Hepatocyte (in vitro differentiated cells): Measurements from ENCODE around the gene CDK13. TPM values are rescaled to one million over a fixed set of nuclear protein-coding genes. Genes with fewer than 3 reads are reported as not detected.
A peak's percentile ranks its signal among the peaks of the same experiment; 100 is the strongest.

Experiments
- DNase-seq: peaks from one replicate; pipeline ENCODE4 v3.0.0-alpha.2; 2016; ENCODE audit warnings: low spot score
- H2AFZ ChIP-seq: fragments of 200-600 bp; sonication (generic); 2 replicates; pipeline ENCODE4 v1.6.0; 2016; ENCODE audit warnings: antibody characterized with exemption, mild to moderate bottlenecking
- H3K27ac ChIP-seq: fragments of 200-600 bp; sonication (generic); 2 replicates; pipeline ENCODE4 v1.5.1; 2016; ENCODE audit warnings: mild to moderate bottlenecking
- H3K27me3 ChIP-seq: fragments of 200-600 bp; sonication (generic); 2 replicates; pipeline ENCODE4 v1.6.1; 2016
- H3K36me3 ChIP-seq: fragments of 200-600 bp; sonication (generic); replicated peaks from 2 replicates; pipeline ENCODE4 v1.5.1; 2016; ENCODE audit warnings: low read depth; ENCODE audit not compliant: insufficient read depth
- H3K4me1 ChIP-seq: fragments of 200-600 bp; sonication (generic); 2 replicates; pipeline ENCODE4 v1.5.1; 2016; ENCODE audit warnings: mild to moderate bottlenecking, moderate library complexity; ENCODE audit not compliant: insufficient read depth
- H3K4me2 ChIP-seq: fragments of 200-600 bp; sonication (generic); 2 replicates; pipeline ENCODE4 v1.6.0; 2016
- H3K4me3 ChIP-seq: fragments of 200-600 bp; sonication (generic); 2 replicates; pipeline ENCODE4 v1.5.1; 2016; ENCODE audit warnings: mild to moderate bottlenecking
- H3K79me2 ChIP-seq: fragments of 200-600 bp; sonication (generic); 2 replicates; pipeline ENCODE4 v1.6.0; 2017; ENCODE audit warnings: mild to moderate bottlenecking
- H3K9me2 ChIP-seq: fragments of 200-600 bp; sonication (generic); replicated peaks from 2 replicates; pipeline ENCODE4 v1.6.0; 2017; ENCODE audit warnings: mild to moderate bottlenecking; ENCODE audit not compliant: insufficient read depth
- H3K9me3 ChIP-seq: fragments of 200-600 bp; sonication (generic); 2 replicates; pipeline ENCODE4 v1.5.1; 2016; ENCODE audit warnings: low read depth, mild to moderate bottlenecking
- H4K20me1 ChIP-seq: fragments of 200-600 bp; sonication (generic); 2 replicates; pipeline ENCODE4 v1.6.0; 2016; ENCODE audit warnings: mild to moderate bottlenecking; ENCODE audit not compliant: insufficient read depth, poor library complexity, severe bottlenecking
- EZH2 ChIP-seq: fragments of 200-600 bp; sonication (generic); IDR thresholded peaks from 2 replicates; pipeline ENCODE4 v1.6.1; 2016; ENCODE audit warnings: antibody characterized with exemption, mild to moderate bottlenecking, borderline replicate concordance
- EZH2phosphoT487 ChIP-seq: fragments of 200-600 bp; sonication (generic); IDR thresholded peaks from one replicate; pipeline ENCODE4 v1.6.1; 2018; ENCODE audit warnings: antibody characterized with exemption, mild to moderate bottlenecking, low read depth, moderate library complexity; ENCODE audit not compliant: unreplicated experiment, severe bottlenecking
- WGBS: methylation state at CpG from one replicate; pipeline ENCODE4 v1.1.6; 2016; ENCODE audit warnings: low lambda C conversion rate; ENCODE audit errors: missing lambda C conversion rate; 5-methylcytosine and 5-hydroxymethylcytosine counted together
- polyA plus RNA-seq: library from polyadenylated mRNA; unstranded; fragments of >200 nt; fragmentation: Nextera tagmentation; extraction: Ambion mirVana; gene quantifications from 2 replicates; pipeline ENCODE4 v1.2.1, GENCODE V29; 2016
- total RNA-seq: library from RNA; depleted of rRNA; stranded (reverse); fragments of >200 nt; gene quantifications from 2 replicates; pipeline ENCODE4 v1.2.3, GENCODE V29; 2014
- TF ChIP-seq, protein P1 (sequence below): fragments of 200-600 bp; sonication (generic); IDR thresholded peaks from 2 replicates; pipeline ENCODE4 v1.5.1; 2016; ENCODE audit warnings: antibody characterized with exemption, mild to moderate bottlenecking; ENCODE audit not compliant: poor library complexity

CDK13 gene
- total and polyA plus RNA-seq, 2 experiments from 2014 or later, result 36.1 to 76.0 TPM

DNA sequence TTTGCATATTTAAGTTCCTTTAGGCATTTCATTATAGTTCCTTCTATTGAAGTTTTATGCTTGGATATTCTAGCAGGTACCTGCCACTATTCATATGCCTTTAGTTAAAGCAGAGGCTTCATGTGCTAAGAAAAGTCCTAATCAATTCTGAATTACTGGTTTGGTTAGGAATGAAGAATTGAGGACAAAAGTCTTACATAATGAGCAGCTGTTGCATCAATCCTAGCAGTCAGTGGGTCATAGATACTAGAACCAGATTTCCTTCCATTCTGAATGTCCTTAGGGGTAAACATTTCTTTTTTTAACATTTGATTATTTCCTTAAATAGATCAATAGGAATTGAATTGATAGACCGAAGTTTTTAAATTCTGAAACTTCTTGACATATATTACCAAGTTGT lies 59.2 kb downstream of the CDK13 start:
- peaks cover 4% of the 10 kb centered on the region for H3K4me1 ChIP-seq
- no peak for TF ChIP-seq EZH2phosphoT487
- TF ChIP-seq, protein P1, sequence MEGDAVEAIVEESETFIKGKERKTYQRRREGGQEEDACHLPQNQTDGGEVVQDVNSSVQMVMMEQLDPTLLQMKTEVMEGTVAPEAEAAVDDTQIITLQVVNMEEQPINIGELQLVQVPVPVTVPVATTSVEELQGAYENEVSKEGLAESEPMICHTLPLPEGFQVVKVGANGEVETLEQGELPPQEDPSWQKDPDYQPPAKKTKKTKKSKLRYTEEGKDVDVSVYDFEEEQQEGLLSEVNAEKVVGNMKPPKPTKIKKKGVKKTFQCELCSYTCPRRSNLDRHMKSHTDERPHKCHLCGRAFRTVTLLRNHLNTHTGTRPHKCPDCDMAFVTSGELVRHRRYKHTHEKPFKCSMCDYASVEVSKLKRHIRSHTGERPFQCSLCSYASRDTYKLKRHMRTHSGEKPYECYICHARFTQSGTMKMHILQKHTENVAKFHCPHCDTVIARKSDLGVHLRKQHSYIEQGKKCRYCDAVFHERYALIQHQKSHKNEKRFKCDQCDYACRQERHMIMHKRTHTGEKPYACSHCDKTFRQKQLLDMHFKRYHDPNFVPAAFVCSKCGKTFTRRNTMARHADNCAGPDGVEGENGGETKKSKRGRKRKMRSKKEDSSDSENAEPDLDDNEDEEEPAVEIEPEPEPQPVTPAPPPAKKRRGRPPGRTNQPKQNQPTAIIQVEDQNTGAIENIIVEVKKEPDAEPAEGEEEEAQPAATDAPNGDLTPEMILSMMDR, result no peak
- no peak for TF ChIP-seq EZH2
- H3K9me3 ChIP-seq, result no peaks in the 10 kb centered on the region
- no peak overlapping the region for H3K27ac ChIP-seq
- DNase-seq, result no peak
- H3K9me2 ChIP-seq, result no peaks in the 10 kb centered on the region
- H3K4me3 ChIP-seq, result no peak overlapping the region
- H3K79me2 ChIP-seq, result peaks cover 14% of the 10 kb centered on the region
- no peaks in the 10 kb centered on the region for H3K27me3 ChIP-seq
- 100% methylated on average over 1 of the region's 1 CpG for WGBS
- H4K20me1 ChIP-seq, result peaks cover 4% of the 10 kb centered on the region
- no peak overlapping the region for H2AFZ ChIP-seq
- no peak overlapping the region for H3K4me2 ChIP-seq
- no peaks in the 10 kb centered on the region for H3K36me3 ChIP-seq

DNA sequence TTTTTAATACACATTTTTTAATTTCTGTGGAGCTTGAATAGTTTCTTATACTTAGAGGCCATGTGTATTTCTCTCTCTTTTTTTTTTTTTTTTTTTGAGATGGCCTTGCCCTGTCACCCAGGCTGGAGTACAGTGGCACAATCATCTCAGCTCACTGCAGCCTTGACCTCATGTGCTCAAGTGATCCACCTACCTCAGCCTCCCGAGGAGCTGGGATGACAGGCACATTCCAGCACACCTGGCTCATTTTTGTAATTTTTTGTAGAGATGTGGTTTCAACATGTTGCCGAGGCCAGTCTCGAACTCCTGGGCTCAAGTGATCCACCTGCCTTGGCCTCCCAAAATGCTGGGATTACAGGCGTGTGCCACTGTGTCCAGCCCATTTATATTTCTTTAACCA lies 64.3 kb downstream of the CDK13 start:
- H3K27me3 ChIP-seq, result no peaks in the 10 kb centered on the region
- 95% methylated on average over 4 of the region's 4 CpGs for WGBS
- no peak overlapping the region for H3K4me3 ChIP-seq
- no peaks in the 10 kb centered on the region for H3K9me3 ChIP-seq
- DNase-seq, result no peak
- H4K20me1 ChIP-seq, result no peaks in the 10 kb centered on the region
- TF ChIP-seq EZH2 (no peak), EZH2phosphoT487 (no peak)
- TF ChIP-seq, protein P1, result no peak
- H3K4me2 ChIP-seq, result no peak overlapping the region
- H3K27ac ChIP-seq, result no peak overlapping the region
- no peaks in the 10 kb centered on the region for H3K36me3 ChIP-seq
- H3K9me2 ChIP-seq, result no peaks in the 10 kb centered on the region
- H3K4me1 ChIP-seq, result peaks cover 5% of the 10 kb centered on the region
- H3K79me2 ChIP-seq, result peaks cover 9% of the 10 kb centered on the region
- H2AFZ ChIP-seq, result no peak overlapping the region

DNA sequence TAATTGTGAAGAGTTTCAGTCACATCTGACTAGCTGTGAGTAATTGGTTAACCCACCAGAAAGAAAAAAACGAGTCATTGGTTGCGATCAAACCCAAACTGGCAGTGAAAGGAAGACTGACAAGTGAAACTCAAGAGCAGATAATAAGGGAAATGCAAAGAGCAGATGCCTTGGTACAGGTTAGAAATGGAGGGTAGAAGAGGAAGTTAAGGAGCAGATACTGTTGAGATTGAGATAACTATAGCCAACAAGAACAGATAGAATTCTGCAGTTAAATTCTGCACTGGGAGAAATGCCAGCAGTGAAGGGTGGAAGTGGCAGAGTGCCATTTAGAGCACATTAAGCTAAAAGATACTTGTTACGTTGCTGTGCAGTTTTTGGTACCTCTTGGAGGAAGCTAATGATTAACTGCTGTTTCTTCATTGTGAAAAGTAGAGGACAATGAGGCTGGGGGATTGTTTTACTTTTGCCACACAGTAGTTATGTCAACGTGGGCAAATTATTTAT lies 65.8 kb downstream of the CDK13 start:
- 52% methylated on average over 4 of the region's 4 CpGs for WGBS
- H3K27ac ChIP-seq, result no peak overlapping the region
- DNase-seq, result peak; percentile 5

More for the DNA sequence above, 65.8 kb downstream of the CDK13 start:
- Histone ChIP-seq H2AFZ (no peak overlapping the region), H3K27me3 (no peaks in the 10 kb centered on the region), H3K4me2 (peak overlapping the region; percentile 18), H3K4me3 (no peak overlapping the region), H4K20me1 (no peaks in the 10 kb centered on the region), H3K9me3 (no peaks in the 10 kb centered on the region), H3K9me2 (no peaks in the 10 kb centered on the region), H3K4me1 (peaks cover 5% of the 10 kb centered on the region), H3K36me3 (no peaks in the 10 kb centered on the region), H3K79me2 (peaks cover 5% of the 10 kb centered on the region)
- TF ChIP-seq EZH2, result no peak
- TF ChIP-seq EZH2phosphoT487, result no peak
- TF ChIP-seq, protein P1, result no peak
